ENCODE measurements around the gene NPAS3.

Gene NPAS3

DNA sequence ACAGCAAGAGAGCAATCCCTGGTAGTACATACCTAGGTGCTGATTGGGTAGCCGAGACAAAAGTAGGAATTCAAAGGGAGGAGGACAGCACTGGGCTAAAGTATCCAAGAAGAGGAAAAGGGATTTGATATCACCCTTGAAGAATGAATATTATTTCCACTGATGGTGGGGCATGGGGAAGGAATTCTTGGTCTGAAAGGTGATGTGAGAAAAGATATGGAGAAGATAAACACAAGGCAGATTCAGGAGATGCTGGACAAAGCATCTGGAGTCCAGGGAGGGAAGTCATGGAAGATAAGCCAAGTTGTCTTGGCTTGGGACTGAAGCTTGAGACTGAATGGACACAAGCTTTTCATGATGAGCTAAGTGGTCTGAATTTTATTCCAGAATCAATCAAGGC is 818.2 kb downstream of the NPAS3 start:
- no peak for DNase-seq (ENCODE audit: low spot score)

DNA sequence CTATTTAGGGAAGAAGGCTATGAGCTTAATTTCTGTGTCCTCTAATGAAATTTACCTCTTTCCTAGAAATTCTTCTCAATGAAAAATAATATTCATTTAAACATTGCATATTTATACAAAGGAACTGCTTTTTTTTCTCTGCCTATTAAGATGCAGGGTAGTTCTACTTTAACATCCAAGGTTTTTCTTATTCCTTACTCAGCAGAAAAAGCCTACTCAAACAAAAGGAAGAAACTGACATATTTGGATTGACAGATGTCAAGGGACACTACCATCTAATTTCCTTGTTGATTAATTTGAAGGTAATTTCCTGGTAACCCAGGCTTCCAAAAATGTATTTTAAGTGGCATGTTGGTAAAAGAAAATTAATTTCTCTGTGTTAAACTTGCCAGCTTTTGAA is 819.9 kb downstream of the NPAS3 start:
- no peak for DNase-seq (ENCODE audit: low spot score)

DNA sequence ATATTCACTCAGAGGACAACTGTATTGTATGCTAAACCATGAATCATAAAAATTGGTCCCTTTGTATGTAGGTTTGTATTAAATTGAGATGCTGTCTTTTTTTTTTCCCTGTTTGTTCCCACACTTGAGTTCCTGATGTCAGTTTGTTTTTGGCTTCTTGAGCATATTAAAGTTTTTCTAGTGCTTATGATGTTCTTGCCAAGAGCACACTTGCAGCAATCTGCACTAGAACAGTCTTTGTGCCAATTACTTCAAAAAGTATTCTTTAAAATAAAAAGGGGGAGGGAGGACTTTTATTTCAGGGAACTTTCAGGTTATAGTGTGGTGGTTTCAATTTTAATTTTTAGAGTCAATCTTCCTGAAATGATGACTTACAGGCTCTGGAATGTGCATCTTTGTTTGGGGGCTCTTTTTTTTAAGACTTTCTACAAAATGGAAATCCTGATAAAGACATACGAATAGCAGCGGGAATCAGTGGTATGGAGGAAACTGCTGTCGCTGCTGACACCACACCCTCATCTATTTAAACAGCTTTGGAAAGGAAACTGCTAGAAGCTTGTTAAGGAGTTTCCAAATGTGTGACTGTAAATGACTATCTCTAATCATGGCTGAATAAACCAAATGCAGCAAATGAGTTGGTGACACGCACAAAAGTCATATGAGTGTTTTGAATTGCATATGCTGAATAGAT is 823.6 kb downstream of the NPAS3 start:
- DNase-seq (ENCODE audit: low spot score) = no peak

DNA sequence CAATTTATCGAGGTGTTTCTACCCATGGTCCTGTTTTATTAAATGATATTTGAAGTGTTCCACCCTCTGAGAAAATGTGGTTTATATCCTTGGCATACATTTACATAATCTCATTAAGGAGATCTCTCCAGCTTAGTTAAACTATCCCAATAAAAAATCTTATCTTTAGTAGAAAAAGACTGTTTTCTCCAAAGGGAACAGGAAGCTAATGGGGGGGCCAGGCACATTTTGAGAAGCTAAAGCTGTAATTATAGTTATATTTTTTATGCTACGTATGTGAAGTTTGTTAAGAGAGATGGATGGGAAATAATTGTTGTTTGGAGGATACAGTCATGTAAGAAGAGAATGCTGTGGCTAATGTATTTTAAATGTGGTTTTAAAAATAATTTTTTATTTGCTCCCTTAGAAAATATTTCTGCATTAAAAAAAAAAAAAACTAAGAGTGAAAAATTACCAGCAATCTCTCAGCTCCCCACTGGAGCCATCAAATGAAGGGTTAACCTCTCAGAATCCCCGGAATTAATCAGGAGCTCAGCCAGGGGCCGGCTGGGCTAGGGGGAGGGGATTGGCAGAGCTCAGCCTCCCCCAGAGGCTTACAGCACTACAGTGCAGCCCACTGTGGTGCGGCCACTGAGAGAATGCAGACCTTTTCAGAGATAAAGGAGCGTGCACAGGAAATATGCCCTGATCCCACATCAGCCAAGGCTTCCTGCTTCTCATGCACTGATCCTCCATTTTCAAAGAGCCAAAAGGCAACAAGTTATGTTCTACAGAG is 826.4 kb downstream of the NPAS3 start:
- DNase-seq (ENCODE audit: low spot score) = no peak

DNA sequence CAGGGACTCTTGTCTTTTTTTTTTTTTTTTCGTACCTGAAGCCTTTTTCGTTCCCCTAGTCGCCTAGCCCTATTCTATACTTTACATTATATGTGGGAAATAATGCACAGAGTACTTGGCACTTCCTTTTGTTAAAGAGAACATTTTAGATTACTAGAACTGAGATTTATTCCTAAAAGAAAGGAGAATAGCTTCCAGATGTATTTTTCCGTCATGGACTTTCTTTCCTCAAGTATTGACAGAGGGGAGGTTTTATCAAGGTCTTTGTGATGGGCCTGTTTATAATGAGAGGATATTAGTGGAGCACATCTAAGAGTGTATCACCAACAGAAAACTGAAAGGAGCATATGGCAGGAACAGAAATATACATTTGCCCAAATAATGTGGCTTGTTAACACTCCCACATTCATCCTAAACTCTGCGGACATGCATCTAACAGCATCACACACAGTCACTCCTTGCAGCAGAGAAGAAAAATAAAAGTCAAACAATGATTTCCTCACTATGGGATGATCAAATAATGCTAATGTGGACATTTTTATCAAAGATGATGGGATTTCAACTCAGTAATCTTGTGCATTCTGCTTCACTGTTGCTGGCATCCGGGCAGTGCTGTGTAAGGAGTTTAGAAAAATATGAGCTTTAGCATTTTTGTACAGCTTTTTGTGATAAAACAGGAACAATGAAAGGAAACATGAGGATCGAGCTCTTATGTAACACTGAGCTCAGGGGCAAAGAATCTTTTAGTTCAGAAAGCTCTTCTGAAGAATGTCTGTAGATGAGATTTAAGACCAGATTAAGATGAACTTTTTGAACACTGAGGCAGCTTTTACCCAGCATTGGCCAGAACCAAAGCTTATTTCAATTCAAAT is 829.1 kb downstream of the NPAS3 start:
- no peak for DNase-seq (ENCODE audit: low spot score)

DNA sequence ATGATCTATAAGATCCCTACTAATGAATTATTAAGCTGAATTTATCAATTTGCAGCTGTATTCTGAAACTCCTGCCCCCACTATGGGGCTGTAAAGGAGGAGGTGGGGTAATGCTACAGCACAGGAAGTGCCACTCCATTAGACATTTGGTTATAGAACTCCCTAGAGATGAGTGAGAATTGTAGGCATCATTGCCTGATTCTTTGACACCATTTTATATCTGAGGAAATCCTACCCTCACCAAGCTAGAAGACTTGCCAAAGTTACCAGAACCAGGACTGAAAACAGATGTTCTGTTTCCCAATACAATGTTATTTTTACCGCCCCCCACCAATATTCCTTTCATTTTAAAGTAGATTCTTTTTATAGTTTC is 829.8 kb downstream of the NPAS3 start:
- no peak for DNase-seq (ENCODE audit: low spot score)

DNA sequence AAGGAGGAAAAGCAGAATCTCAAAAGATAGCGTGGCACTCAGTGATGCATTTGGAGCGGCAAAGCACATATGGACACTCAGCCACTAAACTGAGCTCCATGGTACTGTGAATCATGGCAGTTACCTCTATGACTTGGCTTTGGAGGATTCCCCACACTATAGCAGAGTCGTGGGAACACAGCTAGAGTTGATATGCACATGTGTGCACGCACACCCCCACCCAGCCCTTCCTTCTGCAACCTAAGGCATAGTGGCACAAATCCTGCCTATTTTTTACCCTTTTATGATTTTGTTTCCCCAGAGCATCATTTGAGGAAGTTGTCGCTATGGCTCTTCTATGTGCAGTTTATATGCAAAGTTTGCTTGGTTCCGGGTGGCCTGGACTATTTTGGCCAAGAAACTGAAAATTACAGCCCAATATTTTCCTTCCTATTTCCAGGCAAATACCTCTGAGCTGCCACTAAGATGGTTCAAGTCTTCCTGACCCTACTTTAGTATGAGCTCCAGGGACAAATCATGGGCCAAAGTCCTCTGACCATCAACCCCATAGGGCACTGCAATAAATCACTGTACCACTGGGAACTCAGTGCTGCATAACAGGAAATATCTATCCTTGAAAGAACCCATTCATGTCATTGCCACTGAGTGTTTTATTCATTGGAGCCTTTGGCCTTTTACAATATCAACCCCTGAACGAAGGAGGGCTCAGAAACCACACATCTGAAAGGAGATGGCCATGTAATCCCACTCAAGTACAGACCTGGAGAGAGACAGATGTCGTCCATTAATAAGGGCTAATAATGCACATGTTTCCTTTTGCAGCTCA is 834.7 kb downstream of the NPAS3 start:
- DNase-seq (ENCODE audit: low spot score) = no peak

DNA sequence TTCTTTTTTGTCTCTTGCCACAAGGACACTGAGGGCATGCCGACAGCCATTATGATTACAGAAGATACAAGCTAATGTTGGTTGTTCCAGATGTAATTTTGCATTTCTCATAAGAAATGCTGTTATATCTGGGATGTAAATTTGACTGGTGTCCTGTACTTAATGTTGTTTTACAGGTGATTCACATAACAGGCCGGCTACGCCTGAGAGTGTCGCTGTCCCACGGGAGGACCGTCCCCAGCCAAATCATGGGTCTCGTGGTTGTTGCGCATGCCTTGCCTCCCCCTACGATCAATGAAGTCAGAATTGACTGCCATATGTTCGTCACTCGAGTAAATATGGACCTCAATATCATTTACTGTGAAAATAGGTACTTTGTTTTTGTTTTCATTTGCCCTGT is 835.5 kb downstream of the NPAS3 start:
- no peak for DNase-seq (ENCODE audit: low spot score)

DNA sequence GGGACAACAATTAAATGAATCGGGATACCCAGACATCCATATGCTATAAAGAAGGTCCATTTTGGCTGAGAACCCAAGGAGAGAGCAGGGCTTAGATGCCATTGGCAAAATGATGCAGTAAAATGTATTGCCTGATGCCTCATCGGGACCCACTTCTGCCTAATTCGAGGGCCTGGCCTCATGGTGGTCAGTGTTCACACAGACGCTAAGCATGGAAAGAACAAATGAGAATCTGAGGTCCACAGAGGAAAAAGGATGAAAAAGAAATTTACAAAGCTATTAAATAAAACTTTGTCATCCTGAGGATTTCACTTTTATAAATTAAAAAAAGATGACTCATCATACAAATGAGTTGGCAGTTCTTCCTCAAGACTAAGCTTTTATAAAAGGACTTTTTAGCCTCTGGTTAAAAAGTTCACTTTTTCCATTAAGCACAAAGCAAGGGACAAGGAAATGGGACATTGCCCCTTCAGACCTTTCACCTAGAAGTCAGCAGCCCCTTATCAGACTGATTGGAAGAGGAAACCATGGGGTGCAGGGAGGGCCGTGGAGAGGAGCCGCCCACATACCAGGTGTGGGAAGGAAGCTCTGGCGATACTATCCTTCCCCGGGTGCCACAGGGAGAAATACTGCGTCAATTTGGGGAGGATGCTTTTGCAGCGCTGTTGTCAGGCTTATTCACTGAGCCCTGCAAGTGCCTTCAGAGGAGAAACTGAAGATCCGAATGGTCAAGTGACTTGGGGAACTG is 836.2 kb downstream of the NPAS3 start:
- no peak for DNase-seq (ENCODE audit: low spot score)

DNA sequence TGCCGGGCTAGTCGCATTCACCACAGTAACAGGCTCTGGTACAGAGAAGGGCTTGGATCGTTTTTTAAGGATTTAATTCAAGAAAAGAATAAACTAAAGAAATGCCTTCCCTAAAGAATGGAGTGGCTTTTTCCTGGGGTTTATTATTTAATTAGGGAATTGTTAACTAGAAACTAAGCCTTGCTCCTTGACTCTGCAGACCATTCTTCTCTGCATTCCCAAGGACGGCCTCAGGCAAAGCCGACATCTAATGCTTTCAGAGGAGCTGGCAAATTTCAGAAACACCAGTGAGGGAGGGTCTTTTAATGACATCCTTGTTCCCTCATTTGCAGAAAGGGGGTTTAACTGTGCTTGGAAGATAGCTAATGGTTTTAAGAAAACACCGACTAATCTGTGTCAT is 838.2 kb downstream of the NPAS3 start:
- no peak for DNase-seq (ENCODE audit: low spot score)

DNA sequence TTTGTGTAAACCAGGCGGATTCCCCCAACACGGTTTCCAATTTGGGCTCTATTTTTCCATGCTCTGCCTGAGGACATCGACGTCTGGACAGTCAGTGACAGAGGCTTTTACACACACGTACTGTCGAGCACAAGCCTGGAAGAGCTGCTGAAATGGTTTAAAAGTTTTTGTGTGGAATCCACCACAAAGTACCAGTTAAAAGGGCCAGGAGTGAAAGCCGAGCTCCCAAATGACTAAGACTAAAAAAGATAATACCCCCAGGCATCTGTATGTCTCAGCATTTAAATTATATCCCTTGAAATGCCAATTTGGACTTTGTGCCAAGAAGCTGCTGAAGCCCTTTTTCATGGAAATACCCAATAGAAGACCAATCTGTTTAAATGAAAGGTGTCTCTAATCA is 839.0 kb downstream of the NPAS3 start:
- DNase-seq (ENCODE audit: low spot score) = no peak

DNA sequence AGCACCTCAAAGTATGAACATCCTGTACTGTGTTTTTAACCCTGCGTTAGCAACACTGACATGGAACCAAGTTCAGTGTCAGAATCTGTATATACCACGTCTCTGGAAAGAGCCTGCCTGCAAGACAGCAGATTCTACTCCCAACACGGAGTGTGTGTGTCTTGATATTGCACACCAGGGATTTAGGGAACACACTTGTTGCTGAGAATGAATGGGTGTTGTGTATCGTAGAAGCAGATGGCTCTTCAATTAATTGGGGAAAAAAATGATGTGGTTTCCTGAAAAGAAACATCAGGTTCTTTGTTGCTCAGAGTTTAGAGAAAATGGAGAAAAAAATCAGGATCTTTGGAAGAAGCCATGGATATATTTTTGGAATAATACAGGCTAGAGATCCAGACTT is 841.4 kb downstream of the NPAS3 start:
- no peak for DNase-seq (ENCODE audit: low spot score)

DNA sequence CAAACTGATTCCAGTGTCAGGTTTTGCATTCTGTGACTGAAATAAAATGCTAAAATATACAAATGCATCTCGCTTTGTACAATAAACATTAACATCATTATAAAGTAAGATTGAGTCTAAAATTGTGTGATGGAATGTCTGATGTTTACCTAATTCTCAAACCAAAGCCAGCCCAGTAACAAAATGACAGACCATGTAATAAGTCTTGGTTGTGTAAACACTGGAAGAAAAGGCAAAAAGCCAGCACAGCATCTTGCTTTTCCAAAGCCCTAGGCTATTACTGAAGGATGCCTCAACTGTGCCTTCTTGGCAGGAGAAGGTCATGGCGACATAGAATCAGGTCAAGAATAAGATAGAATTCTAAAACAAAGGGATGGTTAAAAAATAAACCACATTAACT is 842.6 kb downstream of the NPAS3 start:
- no peak for DNase-seq (ENCODE audit: low spot score)

DNA sequence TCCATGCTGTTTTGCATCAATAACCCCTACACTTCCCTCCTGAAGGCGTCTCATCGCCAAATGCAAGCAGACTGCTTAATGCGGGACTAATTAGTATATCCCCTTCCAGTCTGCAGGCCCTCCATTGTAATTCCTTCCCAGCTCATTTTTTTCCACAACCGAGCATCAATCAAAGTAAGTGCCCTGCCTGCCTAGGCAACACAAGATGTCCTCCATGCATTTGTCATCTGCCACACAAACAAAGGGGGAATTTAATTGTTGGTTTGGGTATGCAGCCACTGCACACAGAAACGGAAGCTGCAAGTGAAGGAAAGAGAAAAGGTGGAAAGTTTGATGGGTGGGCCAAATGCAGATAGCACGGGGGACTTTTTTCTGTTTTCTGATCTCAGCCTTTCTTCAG is 844.2 kb downstream of the NPAS3 start:
- DNase-seq (ENCODE audit: low spot score) = no peak

DNA sequence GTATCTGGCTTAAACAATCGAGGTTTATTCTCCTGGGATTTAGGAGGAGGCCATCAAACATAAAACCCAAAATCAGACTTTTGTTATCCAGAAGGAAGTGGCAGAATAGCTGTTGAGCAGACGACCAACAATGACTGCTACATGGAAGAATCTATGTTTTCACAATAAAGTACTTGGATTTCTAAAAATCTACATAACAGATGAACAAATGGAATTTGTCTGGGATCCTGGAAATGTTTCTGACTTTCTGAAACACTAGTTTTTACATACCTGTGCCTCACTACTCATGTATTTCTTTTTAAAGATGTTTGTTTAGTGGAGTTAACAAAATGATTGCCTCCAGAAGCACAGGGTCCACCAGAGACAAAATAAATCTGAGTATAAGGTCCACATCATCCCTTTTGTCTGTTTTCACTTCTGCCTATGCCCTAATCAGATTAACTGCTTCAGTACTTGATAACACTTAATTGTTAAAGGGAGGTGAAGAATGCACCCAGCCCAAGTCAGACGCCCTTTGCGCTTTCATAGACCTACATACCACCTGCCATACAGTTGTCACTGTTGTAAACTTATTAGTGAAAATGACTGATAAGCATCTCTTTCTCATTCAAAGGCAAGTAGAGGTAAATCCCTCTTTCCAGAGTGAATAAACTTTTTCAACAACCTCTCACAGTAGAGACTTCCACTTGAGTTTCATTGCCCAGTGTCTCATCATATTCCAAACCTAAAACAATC is 847.6 kb downstream of the NPAS3 start:
- DNase-seq (ENCODE audit: low spot score) = no peak

DNA sequence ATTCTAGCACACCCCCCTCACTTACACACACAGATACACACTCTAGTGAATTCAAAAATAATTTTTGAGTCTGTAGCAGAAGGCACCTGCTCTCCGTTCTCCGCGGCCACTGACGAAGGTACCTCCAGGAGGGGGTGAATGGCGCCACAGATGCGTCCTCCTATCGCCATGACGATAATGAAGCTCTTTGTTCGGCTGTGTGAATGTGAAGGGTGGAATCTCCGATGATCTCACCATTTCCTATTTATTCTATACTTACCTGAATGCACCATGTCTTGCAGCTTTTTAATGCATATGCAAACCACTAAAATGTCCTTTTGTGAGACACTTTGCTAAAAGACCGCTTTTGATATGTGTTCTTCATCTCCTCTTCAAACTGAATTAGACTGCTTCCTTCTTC is 849.5 kb downstream of the NPAS3 start:
- DNase-seq (ENCODE audit: low spot score) = no peak

DNA sequence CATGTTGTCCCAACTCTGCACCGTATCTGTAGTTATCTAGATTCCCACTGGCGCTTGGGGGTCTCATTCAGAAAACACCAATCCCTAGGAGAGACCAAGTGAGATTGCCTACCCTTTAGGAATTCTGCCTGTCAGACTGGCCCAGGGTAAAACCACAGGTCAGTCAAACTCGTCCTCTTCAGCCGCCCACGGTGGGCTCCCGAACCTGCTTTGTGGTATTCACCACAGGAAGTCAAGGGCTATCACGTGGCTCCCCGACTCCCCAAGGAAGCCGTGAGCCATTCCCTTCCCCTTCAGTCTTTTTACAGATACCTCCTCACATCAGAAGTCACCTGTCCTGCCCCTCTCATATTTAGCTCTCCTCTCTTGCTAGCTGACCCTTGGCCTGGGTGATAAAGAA is 852.3 kb downstream of the NPAS3 start:
- DNase-seq (ENCODE audit: low spot score) = no peak

DNA sequence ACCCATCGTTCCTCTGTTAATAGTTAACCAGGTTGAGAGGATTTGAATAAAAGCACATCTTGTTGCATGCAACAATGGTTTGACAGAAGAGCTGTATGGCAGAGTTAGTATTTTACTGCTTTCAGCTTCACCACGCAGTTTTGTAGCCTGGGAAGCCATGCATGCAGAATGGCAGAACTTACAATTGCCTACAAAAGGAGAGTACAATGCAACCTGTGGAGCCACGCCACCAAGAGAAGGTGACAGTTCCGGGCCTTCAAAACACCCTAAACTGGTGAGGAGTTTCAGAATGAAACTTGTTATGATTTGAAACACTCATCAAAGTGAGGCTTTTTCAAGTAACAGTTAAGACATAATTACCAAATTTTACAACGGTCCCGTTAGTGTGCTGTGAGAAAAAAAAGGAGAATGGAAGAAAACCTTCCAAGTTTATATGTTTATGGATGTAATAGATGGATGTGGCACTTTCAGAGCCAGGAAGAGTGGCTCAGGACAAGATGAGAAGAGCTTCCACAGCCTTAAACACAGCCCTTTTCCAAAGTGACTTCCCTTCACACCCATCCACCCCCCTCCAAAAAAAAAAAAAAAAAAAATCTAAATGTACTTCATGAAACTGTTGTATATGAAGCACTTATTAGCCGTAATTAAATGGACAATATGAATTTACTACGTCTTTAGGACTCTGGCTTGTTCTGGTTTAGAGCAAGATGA is 853.5 kb downstream of the NPAS3 start:
- peak; percentile 40 for DNase-seq (ENCODE audit: low spot score)

DNA sequence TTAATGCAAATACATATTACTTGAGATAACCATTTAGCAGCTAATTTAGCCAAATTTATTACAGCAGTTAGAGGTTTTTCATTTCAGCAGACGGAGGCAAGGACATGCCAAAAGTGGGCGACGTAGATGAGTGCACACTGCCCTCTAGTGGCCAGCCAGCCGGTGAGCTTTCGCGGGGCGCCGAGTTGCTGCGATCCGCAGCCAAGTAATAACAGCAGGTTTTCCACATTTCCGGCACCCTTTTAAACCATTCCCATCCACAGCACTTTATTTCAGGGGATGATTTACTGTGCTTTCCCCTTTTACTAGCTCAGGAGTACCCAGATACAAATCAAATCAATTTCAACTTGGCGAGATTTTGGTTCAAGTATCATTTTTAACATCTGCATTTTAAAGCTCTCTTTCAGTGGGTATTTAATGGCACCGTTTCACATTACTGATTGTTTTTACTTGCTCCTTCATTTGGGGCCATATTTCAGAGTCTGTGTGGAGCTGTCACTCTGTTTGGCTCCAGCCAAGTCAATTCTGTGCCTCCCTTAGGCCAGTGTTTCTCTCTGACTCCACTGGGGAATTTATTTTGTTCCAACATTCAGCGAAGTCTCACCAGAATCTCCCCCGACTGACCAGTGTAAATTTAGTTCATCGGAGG is 854.2 kb downstream of the NPAS3 start:
- DNase-seq (ENCODE audit: low spot score) = peak; percentile 70
